Thymus (tissue), 11 donors: ENCODE results near the gene NT5C1B. TPM values are rescaled to one million over a fixed set of nuclear protein-coding genes. Genes with fewer than 3 reads are reported as not detected.

Experiments
- DNase-seq, 9 donors: peaks; one replicate each; pipeline ENCODE4 v3.0.0-alpha.2; 2013; ENCODE audit warnings: low spot score in 9 of 9, low read depth in 6 of 9, missing footprints in 1 of 9
- H3K27ac ChIP-seq, 2 donors: one replicate each; pipeline ENCODE4 v1.5.1; 2013; ENCODE audit warnings: control low read depth in 1 of 2, low read depth in 1 of 2, low read length in 1 of 2, mild to moderate bottlenecking in 1 of 2, moderate library complexity in 1 of 2
- H3K27me3 ChIP-seq, 2 donors: one replicate each; pipeline ENCODE4 v1.5.1; 2013; ENCODE audit warnings: low read length in 1 of 2; ENCODE audit not compliant: control insufficient read depth in 2 of 2, insufficient read depth in 1 of 2
- H3K36me3 ChIP-seq, 2 donors: one replicate each; pipeline ENCODE4 v1.5.1; 2013; ENCODE audit warnings: low read length in 1 of 2, mild to moderate bottlenecking in 1 of 2, moderate library complexity in 1 of 2; ENCODE audit not compliant: control insufficient read depth in 2 of 2, insufficient read depth in 2 of 2
- H3K4me1 ChIP-seq, 2 donors: one replicate each; pipeline ENCODE4 v1.5.1; 2013; ENCODE audit warnings: low read length in 2 of 2; ENCODE audit not compliant: control insufficient read depth in 2 of 2, insufficient read depth in 2 of 2
- H3K4me3 ChIP-seq, 2 donors: one replicate each; pipeline ENCODE4 v1.5.1; 2013; ENCODE audit warnings: low read length in 2 of 2, control low read depth in 1 of 2, mild to moderate bottlenecking in 1 of 2
- H3K9me3 ChIP-seq, 2 donors: one replicate each; pipeline ENCODE4 v1.5.1; 2013; ENCODE audit warnings: low read length in 1 of 2, mild to moderate bottlenecking in 1 of 2; ENCODE audit not compliant: control insufficient read depth in 2 of 2, insufficient read depth in 1 of 2
- WGBS: extraction: QIAGEN DNeasy Blood & Tissue Kit; methylation state at CpG from one replicate; pipeline ENCODE4 v1.1.7; 2013; 5-methylcytosine and 5-hydroxymethylcytosine counted together
- polyA plus RNA-seq: library from polyadenylated mRNA; stranded (reverse); fragments of 200-250 nt; gene quantifications from one replicate; pipeline ENCODE4 v1.2.3, GENCODE V29; 2013
- total RNA-seq: library from RNA; stranded (reverse); fragments of 120-200 nt; gene quantifications from one replicate; pipeline ENCODE4 v1.2.4, GENCODE V29; 2013
- donor health status: healthy.

NT5C1B gene
- total and polyA plus RNA-seq, 2 donors, result not detected

GRCh38 chr2:18605115-18605514 lies 15.7 kb upstream of the NT5C1B start:
- DNase-seq, result peak in 2 of 9 donors; percentile 3 to 4
- Histone ChIP-seq H3K27me3 (no peaks in the 10 kb centered on the region), H3K4me1 (no peaks in the 10 kb centered on the region), H3K27ac (no peak overlapping the region), H3K9me3 (no peaks in the 10 kb centered on the region), H3K36me3 (no peaks in the 10 kb centered on the region), H3K4me3 (no peak overlapping the region)

DNA sequence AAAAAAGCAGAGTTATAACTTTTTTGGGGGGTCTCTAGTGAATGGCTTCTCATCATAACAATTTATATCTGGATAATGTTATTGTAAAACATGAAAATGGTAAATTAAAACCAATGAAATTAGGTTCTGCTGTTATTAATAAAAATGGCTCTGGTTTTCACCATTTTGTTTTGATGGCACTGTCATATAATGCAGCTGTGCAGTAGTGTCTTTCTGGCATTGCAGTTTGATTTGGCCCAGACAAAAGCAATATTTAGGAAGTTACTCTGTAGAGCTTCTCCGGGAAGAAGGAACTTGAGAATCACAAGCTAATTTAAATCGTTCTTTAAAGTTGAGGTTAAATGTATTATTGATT lies 15.1 kb upstream of the NT5C1B start:
- no peaks in the 10 kb centered on the region for H3K4me1 ChIP-seq
- no peaks in the 10 kb centered on the region for H3K36me3 ChIP-seq
- H3K9me3 ChIP-seq, result no peaks in the 10 kb centered on the region
- H3K27ac ChIP-seq, result no peak overlapping the region
- no peak overlapping the region for H3K4me3 ChIP-seq
- 89% methylated on average over 2 of the region's 2 CpGs for WGBS
- no peak for DNase-seq
- H3K27me3 ChIP-seq, result no peaks in the 10 kb centered on the region

DNA sequence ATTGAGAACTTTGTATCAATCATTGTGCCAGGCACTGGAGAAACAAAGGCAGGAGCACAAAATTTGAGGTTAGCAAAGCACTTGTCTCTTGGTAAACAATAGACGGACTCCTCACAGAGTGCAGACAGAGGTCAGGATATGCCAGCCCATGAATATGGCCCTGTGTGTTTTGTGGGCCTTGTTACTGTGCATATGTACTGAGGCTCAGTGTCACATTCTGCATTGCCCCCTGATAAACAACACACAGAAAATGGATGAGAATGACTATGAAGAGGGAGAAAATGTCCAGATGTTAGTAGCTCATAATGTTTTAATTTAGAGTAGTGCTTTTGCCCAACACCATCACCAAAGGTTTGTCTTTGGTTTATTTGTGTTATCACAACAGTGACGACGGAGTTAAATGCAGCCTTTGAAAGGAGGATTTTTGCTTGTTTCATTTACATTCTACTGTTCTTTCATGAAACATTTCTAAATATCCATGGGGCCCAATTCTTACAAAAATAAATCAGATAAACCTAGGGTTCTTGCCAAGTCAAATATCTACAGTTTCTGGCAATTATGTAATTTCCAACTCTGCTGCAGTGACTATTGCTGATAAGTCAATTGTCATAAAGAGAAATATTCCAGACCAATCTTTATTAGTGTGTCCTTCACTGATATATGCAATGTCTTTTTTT lies 14.6 kb upstream of the NT5C1B start:
- no peaks in the 10 kb centered on the region for H3K36me3 ChIP-seq
- no peaks in the 10 kb centered on the region for H3K9me3 ChIP-seq
- no peak for DNase-seq
- no peak overlapping the region for H3K4me3 ChIP-seq
- no peak overlapping the region for H3K27ac ChIP-seq
- no peaks in the 10 kb centered on the region for H3K27me3 ChIP-seq
- 95% methylated on average over 3 of the region's 3 CpGs for WGBS
- H3K4me1 ChIP-seq, result no peaks in the 10 kb centered on the region

DNA sequence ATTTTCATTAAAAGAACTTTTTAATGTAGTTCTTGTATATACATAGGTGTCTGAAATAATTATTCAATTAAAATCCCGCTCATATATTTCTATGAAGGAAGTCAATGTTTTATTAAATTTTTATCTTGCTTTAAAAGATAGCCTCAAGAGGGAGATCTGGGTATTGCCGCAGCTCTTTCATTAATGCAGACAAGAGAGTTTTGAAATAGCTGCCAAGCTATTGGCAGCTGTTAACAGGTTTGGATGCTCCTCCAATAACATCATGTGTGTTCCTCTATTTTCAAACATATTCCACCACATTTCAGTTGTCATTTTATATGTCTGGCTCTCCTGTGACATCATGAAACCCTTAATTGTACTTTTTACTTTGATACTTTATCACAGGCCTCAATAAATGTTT lies 12.9 kb upstream of the NT5C1B start:
- Histone ChIP-seq H3K36me3 (no peaks in the 10 kb centered on the region), H3K4me1 (no peaks in the 10 kb centered on the region), H3K27ac (no peak overlapping the region), H3K4me3 (no peak overlapping the region), H3K27me3 (no peaks in the 10 kb centered on the region), H3K9me3 (no peaks in the 10 kb centered on the region)
- no peak for DNase-seq
- WGBS, result 95% methylated on average over 2 of the region's 2 CpGs

- Histone ChIP-seq H3K4me3 (no peak overlapping the region), H3K27me3 (no peaks in the 10 kb centered on the region), H3K9me3 (no peaks in the 10 kb centered on the region), H3K36me3 (no peaks in the 10 kb centered on the region), H3K27ac (no peak overlapping the region), H3K4me1 (no peaks in the 10 kb centered on the region)
- DNase-seq, result no peak
- WGBS, result 10% methylated on average over 2 of the region's 2 CpGs
Measured at GRCh38 chr2:18600255-18600613, 10.9 kb upstream of the NT5C1B start.

GRCh38 chr2:18599509-18600254 lies 10.3 kb upstream of the NT5C1B start:
- 90% methylated on average over 2 of the region's 2 CpGs for WGBS

DNA sequence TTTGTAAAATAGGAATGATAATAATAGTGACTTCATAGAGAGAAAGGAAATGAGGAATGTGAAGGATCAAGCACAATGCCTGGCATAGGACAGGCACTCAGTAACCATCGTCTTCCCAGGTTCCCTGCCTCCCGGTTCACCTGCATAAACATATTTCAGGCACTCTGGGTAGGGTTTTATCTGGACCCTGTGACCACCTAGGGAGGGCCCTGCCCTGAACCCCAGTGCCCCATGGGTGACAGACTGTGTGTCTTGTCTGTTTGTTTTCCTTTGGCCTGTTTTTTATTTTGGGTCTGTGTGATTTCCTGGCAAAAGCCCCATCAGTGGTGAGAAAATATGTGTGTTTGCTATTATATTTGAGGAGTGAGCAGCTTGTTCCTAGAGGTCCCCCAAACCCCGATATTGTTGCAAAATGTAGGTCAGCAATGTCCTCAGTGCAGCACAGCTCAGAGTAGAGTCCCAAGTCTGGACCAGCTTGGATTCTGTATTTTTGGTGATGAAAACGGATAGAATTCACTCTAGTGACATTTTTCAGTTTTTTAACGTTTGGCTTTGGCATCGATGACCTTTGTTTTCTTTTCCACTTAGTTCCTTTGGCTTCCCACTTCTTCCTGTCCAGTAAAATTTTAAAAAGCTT lies 9.6 kb upstream of the NT5C1B start:
- WGBS, result 88% methylated on average over 6 of the region's 6 CpGs

More at GRCh38 chr2:18599509-18600254, 10.3 kb upstream of the NT5C1B start:
- H3K27me3 ChIP-seq, result no peaks in the 10 kb centered on the region
- no peak overlapping the region for H3K27ac ChIP-seq
- H3K9me3 ChIP-seq, result no peaks in the 10 kb centered on the region
- no peak overlapping the region for H3K4me3 ChIP-seq
- no peaks in the 10 kb centered on the region for H3K36me3 ChIP-seq
- no peak for DNase-seq
- no peaks in the 10 kb centered on the region for H3K4me1 ChIP-seq

DNA sequence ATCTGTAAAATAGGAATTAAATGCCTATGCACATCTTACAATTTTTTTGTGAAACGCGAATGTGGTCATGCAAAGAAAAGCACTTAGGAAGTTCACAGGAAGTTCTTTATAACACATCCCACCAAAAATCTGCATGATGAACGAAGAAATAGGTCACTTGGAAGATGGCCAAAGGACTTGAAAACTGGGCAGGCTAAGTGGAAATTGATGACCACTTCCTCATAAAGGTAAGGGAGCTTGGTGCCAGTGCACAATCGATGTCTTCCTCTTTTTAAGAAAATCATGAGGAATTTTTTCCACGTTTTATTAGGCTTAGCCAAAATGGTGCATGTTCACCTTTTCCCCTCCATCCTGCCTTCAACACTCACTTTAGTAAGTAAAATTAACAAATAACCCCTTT lies 8.2 kb upstream of the NT5C1B start:
- Histone ChIP-seq H3K27ac (no peak overlapping the region), H3K9me3 (no peaks in the 10 kb centered on the region), H3K4me3 (no peak overlapping the region), H3K36me3 (no peaks in the 10 kb centered on the region), H3K27me3 (no peaks in the 10 kb centered on the region), H3K4me1 (no peaks in the 10 kb centered on the region)
- DNase-seq, result no peak
- WGBS, result 77% methylated on average over 5 of the region's 5 CpGs

More for the DNA sequence above, 9.6 kb upstream of the NT5C1B start:
- H3K4me1 ChIP-seq, result no peaks in the 10 kb centered on the region
- no peaks in the 10 kb centered on the region for H3K36me3 ChIP-seq
- no peak overlapping the region for H3K4me3 ChIP-seq
- no peaks in the 10 kb centered on the region for H3K9me3 ChIP-seq
- DNase-seq, result no peak
- H3K27ac ChIP-seq, result no peak overlapping the region
- no peaks in the 10 kb centered on the region for H3K27me3 ChIP-seq

DNA sequence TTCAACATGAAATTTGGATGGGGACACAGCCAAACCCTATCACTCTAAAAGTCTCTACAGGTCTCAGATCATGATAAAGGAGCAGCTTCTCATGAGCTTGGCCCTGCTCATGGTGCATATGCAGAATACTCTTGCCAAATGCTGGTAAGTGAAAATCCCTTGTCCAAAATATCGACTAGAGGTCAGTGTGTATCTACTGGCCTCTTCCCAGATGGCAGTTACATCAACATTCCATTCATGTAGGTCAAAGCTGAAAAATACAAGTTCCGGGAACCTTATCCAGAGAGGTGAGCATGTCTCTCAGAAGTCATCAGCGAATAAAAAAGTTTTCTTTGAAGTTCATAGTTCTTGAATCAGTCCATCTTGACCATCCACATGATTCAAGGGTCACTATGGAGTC lies 7.6 kb upstream of the NT5C1B start:
- no peak for DNase-seq
- Histone ChIP-seq H3K27me3 (no peaks in the 10 kb centered on the region), H3K4me1 (no peaks in the 10 kb centered on the region), H3K9me3 (no peaks in the 10 kb centered on the region), H3K4me3 (no peak overlapping the region), H3K36me3 (no peaks in the 10 kb centered on the region), H3K27ac (no peak overlapping the region)
- 92% methylated on average over 3 of the region's 3 CpGs for WGBS
